Measurements from ENCODE around the gene CDKN1C.

DNA sequence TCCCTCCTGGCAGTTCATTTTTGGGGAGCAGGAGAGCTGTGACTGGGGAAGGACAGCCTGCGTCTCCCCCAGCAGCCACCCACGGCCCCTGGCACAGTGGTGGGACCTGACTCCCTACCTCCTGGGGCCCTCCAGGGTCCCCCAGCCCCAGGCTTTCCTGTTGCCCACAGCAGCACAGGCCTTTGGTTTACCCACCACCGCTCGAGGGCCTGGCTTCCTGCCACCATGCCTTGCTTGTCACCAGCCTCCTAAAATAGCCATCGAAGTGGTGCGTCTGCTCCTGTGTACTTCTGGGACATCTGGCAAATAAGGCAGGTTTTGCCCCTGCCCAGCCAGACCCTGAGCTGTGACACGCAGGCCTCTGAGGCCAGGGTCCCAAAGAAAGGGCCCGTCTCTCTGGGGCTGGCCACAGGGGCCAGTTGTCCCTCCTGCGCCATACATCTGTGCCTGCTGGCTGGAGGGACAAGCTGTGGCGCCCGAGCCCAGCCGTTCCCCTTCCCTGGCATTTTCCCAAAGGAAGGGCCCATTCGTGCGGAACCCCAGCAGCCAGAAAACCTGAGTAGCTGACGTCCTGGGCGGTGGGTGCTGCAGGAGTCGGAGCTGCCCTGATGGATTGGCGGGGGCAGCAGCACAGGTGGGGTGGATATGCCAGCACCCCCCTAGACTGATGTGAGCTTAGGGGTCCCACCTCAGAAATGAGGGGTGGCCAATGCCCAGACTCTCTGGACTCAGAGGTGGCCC lies 29.1 kb upstream of the CDKN1C start:
- TF ChIP-seq, protein P1, sequence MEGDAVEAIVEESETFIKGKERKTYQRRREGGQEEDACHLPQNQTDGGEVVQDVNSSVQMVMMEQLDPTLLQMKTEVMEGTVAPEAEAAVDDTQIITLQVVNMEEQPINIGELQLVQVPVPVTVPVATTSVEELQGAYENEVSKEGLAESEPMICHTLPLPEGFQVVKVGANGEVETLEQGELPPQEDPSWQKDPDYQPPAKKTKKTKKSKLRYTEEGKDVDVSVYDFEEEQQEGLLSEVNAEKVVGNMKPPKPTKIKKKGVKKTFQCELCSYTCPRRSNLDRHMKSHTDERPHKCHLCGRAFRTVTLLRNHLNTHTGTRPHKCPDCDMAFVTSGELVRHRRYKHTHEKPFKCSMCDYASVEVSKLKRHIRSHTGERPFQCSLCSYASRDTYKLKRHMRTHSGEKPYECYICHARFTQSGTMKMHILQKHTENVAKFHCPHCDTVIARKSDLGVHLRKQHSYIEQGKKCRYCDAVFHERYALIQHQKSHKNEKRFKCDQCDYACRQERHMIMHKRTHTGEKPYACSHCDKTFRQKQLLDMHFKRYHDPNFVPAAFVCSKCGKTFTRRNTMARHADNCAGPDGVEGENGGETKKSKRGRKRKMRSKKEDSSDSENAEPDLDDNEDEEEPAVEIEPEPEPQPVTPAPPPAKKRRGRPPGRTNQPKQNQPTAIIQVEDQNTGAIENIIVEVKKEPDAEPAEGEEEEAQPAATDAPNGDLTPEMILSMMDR (conservative IDR thresholded peaks at IDR 0.05; ENCODE audit: low read depth, low read length): no peak
- TF ChIP-seq EZH2 (IDR thresholded peaks at IDR 0.05; ENCODE audit: borderline replicate concordance, low read depth, low read length, poor library complexity, severe bottlenecking): no peak
